Adipocyte (in vitro differentiated cells): Measurements from ENCODE around the gene PKP4.

Experiments
- DNase-seq: peaks from one replicate; pipeline ENCODE4 v3.0.0-alpha.2; 2015; ENCODE audit warnings: low read depth
- H3K27me3 ChIP-seq: replicated peaks from 2 replicates; pipeline ENCODE4 v1.7.0; 2013; ENCODE audit warnings: mild to moderate bottlenecking, low read length, moderate library complexity; ENCODE audit not compliant: control insufficient read depth, insufficient read depth
- H3K36me3 ChIP-seq: 2 replicates; pipeline ENCODE4 v1.7.0; 2013; ENCODE audit warnings: low read length, mild to moderate bottlenecking, moderate library complexity; ENCODE audit not compliant: control insufficient read depth, insufficient read depth, severe bottlenecking
- H3K4me1 ChIP-seq: 2 replicates; pipeline ENCODE4 v1.7.0; 2013; ENCODE audit warnings: mild to moderate bottlenecking, low read length, moderate library complexity; ENCODE audit not compliant: control insufficient read depth, insufficient read depth
- H3K4me3 ChIP-seq: 2 replicates; pipeline ENCODE4 v1.7.0; 2013; ENCODE audit warnings: mild to moderate bottlenecking, low read length, moderate library complexity
- H3K9ac ChIP-seq: 2 replicates; pipeline ENCODE4 v1.7.0; 2013; ENCODE audit warnings: mild to moderate bottlenecking, low read length, moderate library complexity
- H3K9me3 ChIP-seq: 2 replicates; pipeline ENCODE4 v1.7.0; 2013; ENCODE audit warnings: mild to moderate bottlenecking, low read length, moderate library complexity; ENCODE audit not compliant: control insufficient read depth

The PKP4 gene

GRCh38 chr2:158603205-158603604 is 146.5 kb downstream of the PKP4 start:
- H3K36me3 ChIP-seq = peaks cover 4% of the 10 kb centered on the region
- no peak overlapping the region for H3K9ac ChIP-seq
- no peak for DNase-seq
- no peaks in the 10 kb centered on the region for H3K27me3 ChIP-seq
- no peaks in the 10 kb centered on the region for H3K9me3 ChIP-seq
- H3K4me3 ChIP-seq = no peak overlapping the region
- H3K4me1 ChIP-seq = peaks cover 26% of the 10 kb centered on the region

GRCh38 chr2:158603986-158604385 is 147.2 kb downstream of the PKP4 start:
- Histone ChIP-seq H3K9ac (no peak overlapping the region), H3K27me3 (no peaks in the 10 kb centered on the region), H3K36me3 (peaks cover 4% of the 10 kb centered on the region), H3K4me3 (no peak overlapping the region), H3K9me3 (no peaks in the 10 kb centered on the region), H3K4me1 (peaks cover 21% of the 10 kb centered on the region)
- DNase-seq = no peak

DNA sequence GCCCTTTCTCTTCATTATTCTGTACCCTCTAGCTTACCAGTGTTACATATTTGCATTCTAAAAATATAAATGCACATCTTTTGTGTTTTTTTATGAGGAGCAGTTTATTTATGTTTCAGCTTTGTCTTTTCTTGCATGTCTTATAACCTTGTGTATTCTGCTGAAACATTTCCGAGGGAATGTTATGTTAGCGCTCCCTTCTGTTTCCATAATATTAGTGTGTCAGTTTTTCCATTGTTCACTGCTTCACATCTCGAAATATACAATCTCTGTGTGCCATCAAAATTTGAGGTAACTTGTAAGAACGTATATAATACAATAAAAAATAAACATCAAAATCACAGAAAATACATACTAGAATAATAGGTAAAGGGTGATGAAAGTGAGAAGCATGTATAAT is 153.3 kb downstream of the PKP4 start:
- DNase-seq = no peak
- no peaks in the 10 kb centered on the region for H3K36me3 ChIP-seq
- no peak overlapping the region for H3K9ac ChIP-seq
- H3K27me3 ChIP-seq = no peaks in the 10 kb centered on the region
- H3K9me3 ChIP-seq = no peaks in the 10 kb centered on the region
- no peaks in the 10 kb centered on the region for H3K4me1 ChIP-seq
- no peak overlapping the region for H3K4me3 ChIP-seq

- Histone ChIP-seq H3K36me3 (no peaks in the 10 kb centered on the region), H3K9ac (no peak overlapping the region), H3K9me3 (no peaks in the 10 kb centered on the region), H3K4me3 (no peak overlapping the region), H3K4me1 (no peaks in the 10 kb centered on the region), H3K27me3 (no peaks in the 10 kb centered on the region)
- no peak for DNase-seq
Observed at GRCh38 chr2:158616480-158617000, 159.8 kb downstream of the PKP4 start.

DNA sequence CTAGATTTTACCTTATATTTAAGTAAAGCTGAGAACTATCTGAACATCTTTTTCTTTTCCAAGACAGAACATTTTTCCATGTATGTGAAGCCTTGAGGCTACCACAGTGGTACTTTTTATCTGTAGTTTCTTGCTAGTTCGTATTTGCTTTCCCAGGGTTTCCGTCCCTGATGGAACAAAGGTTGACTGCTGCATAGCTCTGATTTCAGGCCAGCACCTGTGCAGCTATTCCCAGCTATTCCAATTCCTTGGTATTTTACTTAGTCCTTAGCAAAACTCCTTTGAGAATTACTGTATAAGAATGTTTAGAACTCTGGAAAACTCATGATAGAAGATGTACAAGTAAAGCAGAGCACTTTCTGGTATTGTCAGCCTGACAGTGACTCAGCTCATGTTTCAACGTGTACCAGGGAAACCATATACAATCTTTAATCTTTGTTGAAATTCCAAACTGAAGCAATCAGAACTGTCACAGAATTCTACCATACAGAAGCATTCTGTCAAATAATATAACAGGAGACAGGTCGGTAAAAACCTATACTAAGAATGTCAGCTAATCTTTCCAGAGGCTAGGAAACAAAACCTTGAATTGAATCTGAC is 162.2 kb downstream of the PKP4 start:
- H3K9ac ChIP-seq = no peak overlapping the region
- H3K4me3 ChIP-seq = no peak overlapping the region
- H3K9me3 ChIP-seq = no peaks in the 10 kb centered on the region
- peak; percentile 30 for DNase-seq
- no peaks in the 10 kb centered on the region for H3K4me1 ChIP-seq
- H3K36me3 ChIP-seq = peaks cover 10% of the 10 kb centered on the region
- H3K27me3 ChIP-seq = no peaks in the 10 kb centered on the region

DNA sequence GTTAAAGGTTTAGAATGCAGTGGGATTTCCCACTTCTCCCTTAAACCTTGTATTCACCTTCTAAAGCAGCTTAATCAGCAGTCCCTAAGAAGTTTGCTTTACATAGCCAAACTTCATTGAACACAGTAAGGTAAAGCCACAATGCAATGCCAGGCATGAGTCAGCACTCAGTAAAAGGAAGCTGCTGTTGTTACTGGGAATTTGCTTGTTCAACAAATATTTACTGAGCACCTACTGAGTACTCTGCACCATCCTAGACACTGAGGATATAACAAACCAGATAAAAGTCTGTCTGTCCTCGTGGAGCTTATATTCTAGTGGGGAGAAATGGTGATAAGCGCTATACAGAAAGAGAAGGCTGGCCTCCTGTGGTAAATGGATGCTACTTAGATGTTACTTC is 162.7 kb downstream of the PKP4 start:
- H3K4me3 ChIP-seq = no peak overlapping the region
- peak; percentile 52 for DNase-seq

GRCh38 chr2:158620656-158621055 is 163.9 kb downstream of the PKP4 start:
- H3K9ac ChIP-seq = no peak overlapping the region
- H3K9me3 ChIP-seq = no peaks in the 10 kb centered on the region
- H3K36me3 ChIP-seq = peaks cover 24% of the 10 kb centered on the region
- no peaks in the 10 kb centered on the region for H3K27me3 ChIP-seq
- H3K4me3 ChIP-seq = no peak overlapping the region
- no peaks in the 10 kb centered on the region for H3K4me1 ChIP-seq
- DNase-seq = no peak

More for the DNA sequence above, 162.7 kb downstream of the PKP4 start:
- no peaks in the 10 kb centered on the region for H3K27me3 ChIP-seq
- no peaks in the 10 kb centered on the region for H3K9me3 ChIP-seq
- H3K9ac ChIP-seq = no peak overlapping the region
- peaks cover 15% of the 10 kb centered on the region for H3K36me3 ChIP-seq
- H3K4me1 ChIP-seq = no peaks in the 10 kb centered on the region

GRCh38 chr2:158624071-158624667 is 167.4 kb downstream of the PKP4 start:
- Histone ChIP-seq H3K9ac (no peak overlapping the region), H3K9me3 (no peaks in the 10 kb centered on the region), H3K27me3 (no peaks in the 10 kb centered on the region), H3K36me3 (peaks cover 24% of the 10 kb centered on the region), H3K4me3 (no peak overlapping the region), H3K4me1 (no peaks in the 10 kb centered on the region)
- no peak for DNase-seq

DNA sequence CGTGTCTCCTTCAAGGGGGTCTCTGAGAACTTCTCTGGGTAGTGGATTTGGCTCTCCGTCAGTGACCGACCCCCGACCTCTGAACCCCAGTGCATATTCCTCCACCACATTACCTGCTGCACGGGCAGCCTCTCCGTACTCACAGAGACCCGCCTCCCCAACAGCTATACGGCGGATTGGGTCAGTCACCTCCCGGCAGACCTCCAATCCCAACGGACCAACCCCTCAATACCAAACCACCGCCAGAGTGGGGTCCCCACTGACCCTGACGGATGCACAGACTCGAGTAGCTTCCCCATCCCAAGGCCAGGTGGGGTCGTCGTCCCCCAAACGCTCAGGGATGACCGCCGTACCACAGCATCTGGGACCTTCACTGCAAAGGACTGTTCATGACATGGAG is 168.2 kb downstream of the PKP4 start:
- Histone ChIP-seq H3K9ac (no peak overlapping the region), H3K27me3 (no peaks in the 10 kb centered on the region), H3K9me3 (no peaks in the 10 kb centered on the region), H3K4me1 (no peaks in the 10 kb centered on the region), H3K4me3 (no peak overlapping the region), H3K36me3 (peaks cover 24% of the 10 kb centered on the region)
- DNase-seq = no peak

DNA sequence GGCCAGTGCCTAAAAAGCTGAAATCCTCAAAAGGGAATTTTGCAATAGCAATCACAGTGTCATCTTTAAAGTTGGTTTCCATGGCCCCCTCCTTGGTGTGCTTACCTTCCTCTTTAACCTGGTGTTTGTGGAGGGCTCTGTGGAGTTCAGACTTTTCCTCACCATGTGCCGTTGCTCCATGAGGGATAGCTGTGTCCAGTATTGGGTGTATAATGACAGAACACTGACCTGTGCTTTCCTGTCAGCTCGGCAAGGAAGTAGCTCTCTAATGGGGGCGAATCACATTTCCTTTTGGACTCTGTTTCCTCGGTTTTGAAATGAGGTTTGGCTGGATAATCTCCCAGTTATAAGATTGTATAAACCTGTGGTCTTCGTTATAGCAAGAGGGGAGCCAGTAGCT is 172.4 kb downstream of the PKP4 start:
- Histone ChIP-seq H3K9me3 (no peaks in the 10 kb centered on the region), H3K27me3 (no peaks in the 10 kb centered on the region), H3K4me1 (no peaks in the 10 kb centered on the region), H3K36me3 (peaks cover 29% of the 10 kb centered on the region), H3K4me3 (no peak overlapping the region), H3K9ac (no peak overlapping the region)
- DNase-seq = no peak

DNA sequence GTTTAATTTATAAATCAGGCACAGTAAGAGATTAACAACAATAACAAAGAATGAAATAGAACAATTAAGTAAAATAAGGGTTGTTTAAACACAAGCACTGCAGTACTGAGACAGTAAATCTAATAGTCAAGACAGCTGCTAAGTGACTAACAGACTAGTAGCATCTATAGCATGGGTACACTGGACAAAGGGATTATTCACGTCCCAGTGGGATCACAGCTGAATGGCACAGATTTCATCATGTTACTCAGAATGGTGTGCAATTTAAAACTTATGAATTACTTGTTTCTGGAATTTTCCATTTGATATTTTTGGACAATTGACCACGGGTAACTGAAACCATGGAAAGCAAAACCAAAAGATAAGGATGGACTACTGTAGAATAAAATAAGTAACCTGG is 176.5 kb downstream of the PKP4 start:
- Histone ChIP-seq H3K9me3 (no peaks in the 10 kb centered on the region), H3K27me3 (no peaks in the 10 kb centered on the region), H3K9ac (no peak overlapping the region), H3K4me1 (no peaks in the 10 kb centered on the region), H3K4me3 (no peak overlapping the region), H3K36me3 (peaks cover 25% of the 10 kb centered on the region)
- DNase-seq = no peak

GRCh38 chr2:158634627-158635026 is 177.9 kb downstream of the PKP4 start:
- Histone ChIP-seq H3K4me1 (no peaks in the 10 kb centered on the region), H3K4me3 (no peak overlapping the region), H3K27me3 (no peaks in the 10 kb centered on the region), H3K36me3 (peaks cover 28% of the 10 kb centered on the region), H3K9ac (no peak overlapping the region), H3K9me3 (no peaks in the 10 kb centered on the region)
- no peak for DNase-seq
